Testis (tissue), 2 donors: ENCODE data around the gene ZDHHC19.

Experiments used
- CTCF ChIP-seq, 3 experiments: fragments of 450-650 bp in 2 of 3; fragments of 200-600 bp in 1 of 3; sonication (generic) in 1 of 3; IDR thresholded peaks; one replicate each; pipeline ENCODE4 v1.5.1; 2016 to 2019; ENCODE audit warnings: antibody characterized with exemption in 3 of 3, mild to moderate bottlenecking in 2 of 3, moderate library complexity in 1 of 3
- POLR2A ChIP-seq: fragments of 450-650 bp; IDR thresholded peaks from one replicate; pipeline ENCODE4 v1.6.1; 2017; ENCODE audit warnings: antibody characterized with exemption, mild to moderate bottlenecking, moderate library complexity

GRCh38 chr3:196159526-196159925, 51.7 kb downstream of the ZDHHC19 start:
- TF ChIP-seq POLR2A: no peak
- TF ChIP-seq CTCF (IDR thresholded peaks at IDR 0.05): no peak
